GM18868 (cell line): ENCODE measurements around the gene ADGRG1.
"Not testable (repeated sequence)": the region's sequence is repeated elsewhere in the genome, so short reads cannot be mapped to it uniquely, and the experiment has no call there.

ENCODE experiments used
- ATAC-seq: cut with Tn5 transposase; IDR thresholded peaks from one replicate; pipeline ENCODE4 v1.9.1; 2021; ENCODE audit warnings: mild to moderate bottlenecking, moderate library complexity; ENCODE audit not compliant: unreplicated experiment

The ADGRG1 gene

GRCh38 chr16:57665541-57665940, 37.1 kb downstream of the ADGRG1 start:
- ATAC-seq: no peak

- ATAC-seq: no peak
These were observed 38.1 kb downstream of the ADGRG1 start for GRCh38 chr16:57666353-57667047.

- no peak for ATAC-seq
These were observed 38.7 kb downstream of the ADGRG1 start for GRCh38 chr16:57667048-57667525.

- no peak for ATAC-seq
These were observed 39.3 kb downstream of the ADGRG1 start for GRCh38 chr16:57667526-57668262.

- no peak for ATAC-seq
These were observed 39.8 kb downstream of the ADGRG1 start, which contains the start of gene ADGRG3 for GRCh38 chr16:57668263-57668571. ADGRG3 (plus strand) TSS chr16:57668306; CDS start chr16:57668348, 42 bp downstream.

- ATAC-seq: no peak
These were observed 40.4 kb downstream of the ADGRG1 start for GRCh38 chr16:57668630-57669475.

- ATAC-seq: no peak
These were observed 41.2 kb downstream of the ADGRG1 start for GRCh38 chr16:57669476-57670162.

- no peak for ATAC-seq
These were observed 41.8 kb downstream of the ADGRG1 start for GRCh38 chr16:57670196-57670595.

GRCh38 chr16:57671451-57671850, 43.0 kb downstream of the ADGRG1 start:
- not testable (repeated sequence) for ATAC-seq

- no peak for ATAC-seq
These were observed 44.0 kb downstream of the ADGRG1 start for GRCh38 chr16:57672416-57672815.

GRCh38 chr16:57672824-57673223, 44.4 kb downstream of the ADGRG1 start:
- ATAC-seq: no peak

- no peak for ATAC-seq
These were observed 47.5 kb downstream of the ADGRG1 start for GRCh38 chr16:57675741-57676551.

GRCh38 chr16:57676553-57677085, 48.2 kb downstream of the ADGRG1 start:
- no peak for ATAC-seq

- ATAC-seq: no peak
These were observed 49.4 kb downstream of the ADGRG1 start for GRCh38 chr16:57677622-57678369.

GRCh38 chr16:57679016-57679415, 50.6 kb downstream of the ADGRG1 start:
- no peak for ATAC-seq

GRCh38 chr16:57679767-57680482, 51.5 kb downstream of the ADGRG1 start:
- ATAC-seq: no peak

- no peak for ATAC-seq
These were observed 52.5 kb downstream of the ADGRG1 start for GRCh38 chr16:57680842-57681375.
